OCI-M2 (cell line): Measurements from ENCODE around the gene SEMA3D.

Experiments
- DNase-seq: peaks from one replicate; lab custom pipeline; 2025; ENCODE audit not compliant: unreplicated experiment; lab: John Stamatoyannopoulos, UW

SEMA3D gene

DNA sequence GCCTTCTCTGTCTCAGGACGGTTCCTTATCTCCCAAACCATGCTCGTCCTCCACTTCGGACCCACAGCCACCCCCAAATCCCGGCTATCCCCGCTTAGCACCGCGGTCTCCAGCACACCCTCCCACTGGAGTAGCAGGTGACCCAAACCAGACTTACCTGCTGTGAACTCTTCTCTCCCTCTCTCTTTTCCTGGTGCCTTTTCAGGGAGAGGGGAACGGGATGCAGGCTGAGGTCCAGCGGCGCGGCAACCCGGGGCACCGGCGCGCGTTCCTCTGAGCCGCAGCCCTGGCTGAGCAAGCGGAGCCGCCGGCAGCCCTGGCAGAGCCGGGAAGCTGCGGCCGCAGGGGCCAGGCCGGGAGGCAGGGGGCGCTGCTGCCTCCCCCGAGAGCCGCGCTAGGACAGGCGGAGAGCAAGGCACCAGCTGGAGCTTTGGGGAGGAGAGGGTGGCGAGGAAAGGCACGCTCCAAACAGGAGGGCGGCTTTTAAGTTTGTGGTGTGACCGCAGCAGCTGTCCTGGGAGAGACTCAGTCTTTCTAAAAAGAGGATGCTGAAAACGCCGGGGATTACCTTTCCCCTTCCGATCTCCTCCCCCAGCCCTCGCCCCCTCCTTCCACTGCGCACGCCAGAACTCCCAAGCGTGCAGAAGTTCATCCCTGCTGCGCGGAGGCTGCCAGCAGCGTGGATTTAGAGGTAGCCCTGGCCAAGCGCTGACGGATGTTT lies at the start of gene SEMA3D:
SEMA3D (minus strand) TSS at position 536 of the 721 bp plus-strand sequence. CDS start 65,165 bp downstream, outside the sequence.
- no peak for DNase-seq

GRCh38 chr7:85234730-85235129 lies 47.9 kb upstream of the SEMA3D start:
- no peak for DNase-seq

- no peak for DNase-seq
Measured at GRCh38 chr7:85232068-85232467, 45.2 kb upstream of the SEMA3D start.

- no peak for DNase-seq
Measured at GRCh38 chr7:85230623-85231022, 43.8 kb upstream of the SEMA3D start.

DNA sequence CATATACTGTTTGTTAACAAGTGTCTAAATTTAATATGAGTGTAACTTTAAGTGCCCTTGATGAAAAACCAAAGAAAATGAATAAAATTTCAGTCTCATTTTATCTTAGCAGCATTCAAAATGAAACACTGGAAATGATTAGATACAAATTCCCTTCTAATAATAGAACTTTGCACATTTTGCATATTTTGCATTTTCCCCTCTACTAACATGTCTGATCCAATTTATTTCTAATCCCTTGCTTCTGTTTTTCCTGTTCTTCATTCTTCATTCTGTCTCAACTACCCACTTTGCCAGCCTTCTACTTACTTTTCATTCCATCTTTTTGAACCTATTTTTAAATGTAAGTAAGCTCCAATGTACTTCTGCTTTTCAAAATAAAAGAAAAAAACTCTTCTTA lies 42.7 kb upstream of the SEMA3D start:
- no peak for DNase-seq

GRCh38 chr7:85226361-85227085 lies 39.7 kb upstream of the SEMA3D start:
- no peak for DNase-seq

GRCh38 chr7:85224171-85224570 lies 37.3 kb upstream of the SEMA3D start:
- DNase-seq, result no peak

DNA sequence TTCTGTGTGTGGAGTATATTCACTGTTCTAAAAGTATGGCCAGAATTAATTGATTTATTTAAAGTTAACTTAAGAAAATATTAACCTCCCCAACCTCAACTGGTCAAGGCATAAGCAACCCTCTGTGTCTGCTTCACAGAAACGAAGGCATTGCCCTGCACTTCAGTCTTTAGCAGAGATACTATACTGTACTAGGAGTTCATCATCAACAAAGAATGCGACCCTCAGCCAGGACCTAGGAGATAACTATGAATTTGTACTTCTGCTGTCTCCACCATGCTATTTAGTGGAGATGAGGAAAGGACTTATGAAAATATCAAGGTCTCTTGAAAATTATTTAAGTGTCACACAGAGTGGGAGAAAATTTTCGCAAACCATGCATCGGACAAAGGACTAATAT lies 35.7 kb upstream of the SEMA3D start:
- no peak for DNase-seq

DNA sequence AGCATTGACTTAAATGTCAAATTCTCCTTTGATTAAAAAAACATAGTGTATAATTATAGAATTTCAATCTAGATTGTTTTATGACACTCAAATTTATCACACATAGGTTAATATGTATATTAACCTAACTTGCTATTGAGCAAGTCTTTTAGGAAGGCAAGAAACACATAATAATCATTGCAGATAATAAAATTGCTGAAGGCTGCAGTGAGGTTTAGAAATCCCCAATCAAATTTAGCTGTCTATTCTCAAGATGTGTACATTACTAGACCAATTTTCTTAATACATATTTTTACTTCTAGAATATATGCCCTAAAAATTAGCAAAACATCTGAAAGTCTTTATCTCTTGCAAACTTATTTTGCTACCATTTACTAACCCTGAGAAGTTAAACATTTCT lies 34.9 kb upstream of the SEMA3D start:
- DNase-seq, result no peak

DNA sequence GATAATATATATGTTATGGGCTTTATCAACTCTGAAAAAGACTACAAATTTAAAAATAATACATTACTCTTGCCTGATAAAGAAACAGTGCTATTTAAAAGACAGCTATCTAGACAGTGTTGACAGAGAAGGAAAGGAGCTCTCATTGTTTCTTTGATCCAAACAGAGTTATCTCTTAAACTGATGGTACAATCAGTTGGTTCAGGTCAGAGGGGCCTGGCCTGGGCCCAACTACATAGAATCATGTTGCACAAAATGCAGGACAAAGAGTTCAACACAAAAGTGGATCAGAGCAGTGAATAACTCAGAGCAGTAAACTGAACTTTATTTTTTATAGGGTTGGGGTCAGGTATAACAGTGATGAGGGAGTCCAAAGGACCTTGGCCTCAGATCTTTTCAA lies 33.8 kb upstream of the SEMA3D start:
- no peak for DNase-seq

GRCh38 chr7:85220023-85220422 lies 33.2 kb upstream of the SEMA3D start:
- no peak for DNase-seq

GRCh38 chr7:85217085-85217484 lies 30.2 kb upstream of the SEMA3D start:
- no peak for DNase-seq

DNA sequence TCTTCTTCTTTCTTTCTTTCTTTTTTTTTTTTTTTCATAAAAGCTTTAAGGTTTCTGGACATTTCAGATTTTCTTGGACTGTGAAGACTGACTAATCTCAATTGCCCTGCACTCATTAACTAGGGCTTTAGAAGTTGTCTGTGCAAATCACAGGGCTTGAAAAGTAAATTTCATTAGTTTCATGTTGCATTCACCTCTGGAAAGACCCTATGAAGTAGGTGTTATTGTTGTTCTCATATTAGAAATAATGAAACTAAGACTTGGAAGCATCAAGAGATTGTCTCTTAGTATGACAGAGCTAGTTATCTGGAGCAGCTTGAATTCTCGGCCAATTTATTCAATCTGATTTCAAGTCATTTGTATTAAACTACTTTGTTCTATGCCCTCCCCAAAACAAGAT lies 28.2 kb upstream of the SEMA3D start:
- DNase-seq, result no peak

DNA sequence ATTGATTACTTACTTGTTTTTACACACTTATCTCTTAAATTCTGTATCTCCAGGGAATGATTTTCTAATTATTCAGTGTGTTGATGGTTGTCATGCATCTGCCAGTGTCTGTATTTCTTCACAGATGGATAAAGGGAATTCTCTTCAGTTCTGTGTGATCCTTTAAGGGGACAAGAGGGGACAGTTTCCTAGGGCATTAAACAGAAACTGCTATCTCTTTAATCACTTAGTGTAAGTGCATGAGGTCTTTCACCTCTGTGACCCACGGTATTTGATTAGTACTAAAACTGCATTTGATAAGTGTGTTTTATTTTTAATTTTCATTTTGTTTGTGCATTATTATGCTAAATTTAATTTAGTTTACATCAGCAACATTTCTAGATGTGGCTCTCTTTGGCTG lies 26.6 kb upstream of the SEMA3D start:
- DNase-seq, result no peak

GRCh38 chr7:85205754-85206153 lies 18.9 kb upstream of the SEMA3D start:
- no peak for DNase-seq

- no peak for DNase-seq
Measured at GRCh38 chr7:85204496-85204895, 17.6 kb upstream of the SEMA3D start.

GRCh38 chr7:85204061-85204460 lies 17.2 kb upstream of the SEMA3D start:
- no peak for DNase-seq

GRCh38 chr7:85201209-85201608 lies 14.4 kb upstream of the SEMA3D start:
- DNase-seq, result no peak

GRCh38 chr7:85196696-85197095 lies 9.8 kb upstream of the SEMA3D start:
- no peak for DNase-seq

DNA sequence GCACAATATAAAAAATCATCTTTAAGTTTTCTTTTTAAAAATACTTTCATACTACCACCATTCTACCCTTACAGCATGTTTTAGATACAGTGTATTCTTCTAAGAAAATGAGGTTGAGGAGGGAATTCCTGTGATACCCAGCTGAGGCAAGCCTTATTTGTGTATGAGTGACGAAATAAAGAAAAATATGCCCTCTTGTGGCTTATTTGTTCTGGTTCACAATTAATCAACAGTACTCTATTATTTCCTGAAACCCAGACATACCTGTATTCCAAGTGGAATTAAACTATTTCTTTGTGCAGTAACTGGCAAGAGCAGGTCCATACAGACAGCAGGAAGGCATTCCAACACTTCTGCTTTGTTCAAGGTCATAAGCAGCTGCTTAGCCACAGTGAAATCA lies 4.5 kb upstream of the SEMA3D start:
- no peak for DNase-seq

DNA sequence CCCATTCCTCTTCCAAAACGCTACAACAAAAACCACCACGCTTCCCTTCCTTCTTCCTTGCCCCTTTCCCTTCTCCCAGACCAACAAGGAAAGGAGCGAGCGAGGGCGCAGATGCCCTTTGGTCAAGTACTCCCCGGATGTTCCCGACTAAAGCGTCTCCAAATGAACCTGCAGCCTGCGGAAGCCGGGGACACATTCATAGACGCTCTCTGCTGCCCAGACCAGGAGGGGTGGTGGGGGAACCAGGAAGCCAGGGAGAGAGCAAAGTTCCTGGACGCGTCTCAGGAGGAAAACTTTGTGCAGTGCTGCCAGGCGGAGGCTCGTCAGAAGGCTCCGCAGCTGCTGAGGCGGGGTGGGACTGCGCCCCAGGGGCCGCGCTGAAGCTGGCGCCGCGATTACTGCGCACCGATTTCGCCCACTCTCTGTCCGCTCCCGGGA lies 754 bp downstream of the SEMA3D start:
- no peak for DNase-seq

GRCh38 chr7:85185424-85186082 lies 1.3 kb downstream of the SEMA3D start:
- DNase-seq, result no peak
